Measurements from ENCODE around the gene CROCC2. TPM values are rescaled to one million over a fixed set of nuclear protein-coding genes. Genes with fewer than 3 reads are reported as not detected.

Gene CROCC2
- total and polyA plus RNA-seq, 10 of the 15 experiments (the other 5 are each of a cell fraction or from before 2014, with no cell fraction given) = not detected

DNA sequence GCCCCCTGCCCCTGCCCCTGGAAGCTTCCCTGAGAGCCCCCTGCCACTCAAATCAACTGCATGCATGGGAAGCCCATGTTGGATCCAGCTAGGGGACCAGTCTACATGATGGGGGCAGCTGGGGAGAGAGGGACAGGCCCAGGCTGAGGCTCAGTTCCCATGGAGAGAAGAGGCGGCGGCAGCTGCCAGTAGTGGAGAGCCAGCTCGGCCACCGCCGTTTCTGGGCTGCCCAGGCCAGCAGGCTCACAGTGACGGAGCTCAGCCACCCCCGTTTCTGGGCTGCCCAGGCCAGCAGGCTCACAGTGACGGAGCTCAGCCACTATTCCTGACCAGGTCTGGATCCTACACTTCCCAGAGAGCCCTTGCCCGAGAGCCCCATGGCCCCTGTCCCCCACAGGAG lies 13.8 kb upstream of the CROCC2 start (continued):
- TF ChIP-seq, protein P1, sequence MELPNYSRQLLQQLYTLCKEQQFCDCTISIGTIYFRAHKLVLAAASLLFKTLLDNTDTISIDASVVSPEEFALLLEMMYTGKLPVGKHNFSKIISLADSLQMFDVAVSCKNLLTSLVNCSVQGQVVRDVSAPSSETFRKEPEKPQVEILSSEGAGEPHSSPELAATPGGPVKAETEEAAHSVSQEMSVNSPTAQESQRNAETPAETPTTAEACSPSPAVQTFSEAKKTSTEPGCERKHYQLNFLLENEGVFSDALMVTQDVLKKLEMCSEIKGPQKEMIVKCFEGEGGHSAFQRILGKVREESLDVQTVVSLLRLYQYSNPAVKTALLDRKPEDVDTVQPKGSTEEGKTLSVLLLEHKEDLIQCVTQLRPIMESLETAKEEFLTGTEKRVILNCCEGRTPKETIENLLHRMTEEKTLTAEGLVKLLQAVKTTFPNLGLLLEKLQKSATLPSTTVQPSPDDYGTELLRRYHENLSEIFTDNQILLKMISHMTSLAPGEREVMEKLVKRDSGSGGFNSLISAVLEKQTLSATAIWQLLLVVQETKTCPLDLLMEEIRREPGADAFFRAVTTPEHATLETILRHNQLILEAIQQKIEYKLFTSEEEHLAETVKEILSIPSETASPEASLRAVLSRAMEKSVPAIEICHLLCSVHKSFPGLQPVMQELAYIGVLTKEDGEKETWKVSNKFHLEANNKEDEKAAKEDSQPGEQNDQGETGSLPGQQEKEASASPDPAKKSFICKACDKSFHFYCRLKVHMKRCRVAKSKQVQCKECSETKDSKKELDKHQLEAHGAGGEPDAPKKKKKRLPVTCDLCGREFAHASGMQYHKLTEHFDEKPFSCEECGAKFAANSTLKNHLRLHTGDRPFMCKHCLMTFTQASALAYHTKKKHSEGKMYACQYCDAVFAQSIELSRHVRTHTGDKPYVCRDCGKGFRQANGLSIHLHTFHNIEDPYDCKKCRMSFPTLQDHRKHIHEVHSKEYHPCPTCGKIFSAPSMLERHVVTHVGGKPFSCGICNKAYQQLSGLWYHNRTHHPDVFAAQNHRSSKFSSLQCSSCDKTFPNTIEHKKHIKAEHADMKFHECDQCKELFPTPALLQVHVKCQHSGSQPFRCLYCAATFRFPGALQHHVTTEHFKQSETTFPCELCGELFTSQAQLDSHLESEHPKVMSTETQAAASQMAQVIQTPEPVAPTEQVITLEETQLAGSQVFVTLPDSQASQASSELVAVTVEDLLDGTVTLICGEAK (IDR thresholded peaks at IDR 0.05; ENCODE audit: borderline replicate concordance) = no peak
- no peak for TF ChIP-seq NRF1 (conservative IDR thresholded peaks at IDR 0.05; ENCODE audit: low read depth, low read length)
- no peak for TF ChIP-seq ZBED1 (IDR thresholded peaks at IDR 0.05; ENCODE audit: borderline replicate concordance)

DNA sequence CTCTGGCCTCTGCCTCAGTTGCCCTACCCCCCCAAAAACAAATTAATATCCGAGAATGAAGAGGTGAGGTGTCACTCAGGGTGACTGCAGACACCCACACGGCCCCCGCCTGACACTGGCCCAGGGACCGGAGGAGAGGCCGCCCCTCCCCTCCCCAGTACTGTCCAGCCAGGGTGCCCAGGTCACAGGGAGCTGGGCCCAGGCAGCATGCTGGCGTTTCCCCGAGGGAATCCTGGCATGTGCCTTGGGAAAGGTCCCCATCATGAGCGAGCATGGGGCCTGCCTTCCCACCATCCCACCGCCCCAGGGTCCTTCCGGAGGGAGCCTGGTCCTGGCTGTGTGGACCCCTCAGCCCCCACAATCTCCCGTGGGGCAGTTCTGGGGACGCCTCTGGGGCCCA lies 13.2 kb upstream of the CROCC2 start:
- no peak for FAIRE-seq
- Histone ChIP-seq H3K9ac (ENCODE audit: control insufficient read depth, insufficient read depth, low read length) (no peak overlapping the region), H3K4me1 (ENCODE audit: control insufficient read depth, insufficient read depth, low read length) (no peaks in the 10 kb centered on the region), H3K4me2 (ENCODE audit: control insufficient read depth, insufficient read depth) (no peak overlapping the region), H4K20me1 (ENCODE audit: control insufficient read depth, insufficient read depth) (no peaks in the 10 kb centered on the region), H3K9me3 (replicated peaks; ENCODE audit: control insufficient read depth, insufficient read depth, low read length) (no peaks in the 10 kb centered on the region), H3K27ac (ENCODE audit: control insufficient read depth, insufficient read depth) (no peak overlapping the region), H3K79me2 (ENCODE audit: control insufficient read depth, insufficient read depth, low read length) (no peaks in the 10 kb centered on the region), H3K4me3 (no peak overlapping the region), H3K36me3 (ENCODE audit: control insufficient read depth in 2 of 2, insufficient read depth in 2 of 2, low read length in 1 of 2) (no peaks in the 10 kb centered on the region), H3K27me3 (replicated peaks in 1 of 2; ENCODE audit: control insufficient read depth in 2 of 2, insufficient read depth in 2 of 2, low read length in 1 of 2) (no peaks in the 10 kb centered on the region), H2AFZ (ENCODE audit: control insufficient read depth, low read depth, low read length) (no peak overlapping the region)
- no TSS peak for BruUV-seq (replicated peaks)
- no peak for ATAC-seq
- ChIA-PET CTCF (interaction anchor here (1.9 kb wide), 1 partner anchor 22 kb away, joined by 4 read pairs; no protein-coding TSS in a partner anchor), POLR2A (no interaction called here), SMC1A (ENCODE audit: uncharacterized antibody, unreplicated experiment) (no interaction called here), RAD21 (ENCODE audit: unreplicated experiment) (no interaction called here)
- 17% methylated on average over 10 of the region's 12 CpGs for WGBS (ENCODE audit: insufficient coverage, insufficient replicate concordance, low lambda C conversion rate, missing lambda C conversion rate)
- intact Hi-C loops (cut with micrococcal nuclease; ENCODE audit: unreplicated experiment) = no loop called here
- DNase-seq (ENCODE audit: low read depth, low spot score) = no peak
- in situ Hi-C loops (cut with MboI) = no loop called here
- TF ChIP-seq NRF1 (conservative IDR thresholded peaks at IDR 0.05; ENCODE audit: low read depth, low read length) = no peak
- TF ChIP-seq, protein P2, sequence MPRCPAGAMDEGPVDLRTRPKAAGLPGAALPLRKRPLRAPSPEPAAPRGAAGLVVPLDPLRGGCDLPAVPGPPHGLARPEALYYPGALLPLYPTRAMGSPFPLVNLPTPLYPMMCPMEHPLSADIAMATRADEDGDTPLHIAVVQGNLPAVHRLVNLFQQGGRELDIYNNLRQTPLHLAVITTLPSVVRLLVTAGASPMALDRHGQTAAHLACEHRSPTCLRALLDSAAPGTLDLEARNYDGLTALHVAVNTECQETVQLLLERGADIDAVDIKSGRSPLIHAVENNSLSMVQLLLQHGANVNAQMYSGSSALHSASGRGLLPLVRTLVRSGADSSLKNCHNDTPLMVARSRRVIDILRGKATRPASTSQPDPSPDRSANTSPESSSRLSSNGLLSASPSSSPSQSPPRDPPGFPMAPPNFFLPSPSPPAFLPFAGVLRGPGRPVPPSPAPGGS (IDR thresholded peaks at IDR 0.05; ENCODE audit: borderline replicate concordance, insufficient read depth, low read depth, low read length, poor library complexity, severe bottlenecking) = no peak
- TF ChIP-seq CBX3 (IDR thresholded peaks at IDR 0.05; ENCODE audit: borderline replicate concordance, low read depth) = no peak
- TF ChIP-seq, protein P3, sequence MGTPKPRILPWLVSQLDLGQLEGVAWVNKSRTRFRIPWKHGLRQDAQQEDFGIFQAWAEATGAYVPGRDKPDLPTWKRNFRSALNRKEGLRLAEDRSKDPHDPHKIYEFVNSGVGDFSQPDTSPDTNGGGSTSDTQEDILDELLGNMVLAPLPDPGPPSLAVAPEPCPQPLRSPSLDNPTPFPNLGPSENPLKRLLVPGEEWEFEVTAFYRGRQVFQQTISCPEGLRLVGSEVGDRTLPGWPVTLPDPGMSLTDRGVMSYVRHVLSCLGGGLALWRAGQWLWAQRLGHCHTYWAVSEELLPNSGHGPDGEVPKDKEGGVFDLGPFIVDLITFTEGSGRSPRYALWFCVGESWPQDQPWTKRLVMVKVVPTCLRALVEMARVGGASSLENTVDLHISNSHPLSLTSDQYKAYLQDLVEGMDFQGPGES (IDR thresholded peaks at IDR 0.05) = no peak
- TF ChIP-seq, protein P4, sequence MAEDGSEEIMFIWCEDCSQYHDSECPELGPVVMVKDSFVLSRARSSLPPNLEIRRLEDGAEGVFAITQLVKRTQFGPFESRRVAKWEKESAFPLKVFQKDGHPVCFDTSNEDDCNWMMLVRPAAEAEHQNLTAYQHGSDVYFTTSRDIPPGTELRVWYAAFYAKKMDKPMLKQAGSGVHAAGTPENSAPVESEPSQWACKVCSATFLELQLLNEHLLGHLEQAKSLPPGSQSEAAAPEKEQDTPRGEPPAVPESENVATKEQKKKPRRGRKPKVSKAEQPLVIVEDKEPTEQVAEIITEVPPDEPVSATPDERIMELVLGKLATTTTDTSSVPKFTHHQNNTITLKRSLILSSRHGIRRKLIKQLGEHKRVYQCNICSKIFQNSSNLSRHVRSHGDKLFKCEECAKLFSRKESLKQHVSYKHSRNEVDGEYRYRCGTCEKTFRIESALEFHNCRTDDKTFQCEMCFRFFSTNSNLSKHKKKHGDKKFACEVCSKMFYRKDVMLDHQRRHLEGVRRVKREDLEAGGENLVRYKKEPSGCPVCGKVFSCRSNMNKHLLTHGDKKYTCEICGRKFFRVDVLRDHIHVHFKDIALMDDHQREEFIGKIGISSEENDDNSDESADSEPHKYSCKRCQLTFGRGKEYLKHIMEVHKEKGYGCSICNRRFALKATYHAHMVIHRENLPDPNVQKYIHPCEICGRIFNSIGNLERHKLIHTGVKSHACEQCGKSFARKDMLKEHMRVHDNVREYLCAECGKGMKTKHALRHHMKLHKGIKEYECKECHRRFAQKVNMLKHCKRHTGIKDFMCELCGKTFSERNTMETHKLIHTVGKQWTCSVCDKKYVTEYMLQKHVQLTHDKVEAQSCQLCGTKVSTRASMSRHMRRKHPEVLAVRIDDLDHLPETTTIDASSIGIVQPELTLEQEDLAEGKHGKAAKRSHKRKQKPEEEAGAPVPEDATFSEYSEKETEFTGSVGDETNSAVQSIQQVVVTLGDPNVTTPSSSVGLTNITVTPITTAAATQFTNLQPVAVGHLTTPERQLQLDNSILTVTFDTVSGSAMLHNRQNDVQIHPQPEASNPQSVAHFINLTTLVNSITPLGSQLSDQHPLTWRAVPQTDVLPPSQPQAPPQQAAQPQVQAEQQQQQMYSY (CRISPR knock-in tag; IDR thresholded peaks at IDR 0.05) = no peak
- no peak for TF ChIP-seq POU2F2 (IDR thresholded peaks at IDR 0.05; ENCODE audit: borderline replicate concordance, low read depth, low read length)
- TF ChIP-seq ZNF622 (IDR thresholded peaks at IDR 0.05) = no peak
- TF ChIP-seq, protein P5, sequence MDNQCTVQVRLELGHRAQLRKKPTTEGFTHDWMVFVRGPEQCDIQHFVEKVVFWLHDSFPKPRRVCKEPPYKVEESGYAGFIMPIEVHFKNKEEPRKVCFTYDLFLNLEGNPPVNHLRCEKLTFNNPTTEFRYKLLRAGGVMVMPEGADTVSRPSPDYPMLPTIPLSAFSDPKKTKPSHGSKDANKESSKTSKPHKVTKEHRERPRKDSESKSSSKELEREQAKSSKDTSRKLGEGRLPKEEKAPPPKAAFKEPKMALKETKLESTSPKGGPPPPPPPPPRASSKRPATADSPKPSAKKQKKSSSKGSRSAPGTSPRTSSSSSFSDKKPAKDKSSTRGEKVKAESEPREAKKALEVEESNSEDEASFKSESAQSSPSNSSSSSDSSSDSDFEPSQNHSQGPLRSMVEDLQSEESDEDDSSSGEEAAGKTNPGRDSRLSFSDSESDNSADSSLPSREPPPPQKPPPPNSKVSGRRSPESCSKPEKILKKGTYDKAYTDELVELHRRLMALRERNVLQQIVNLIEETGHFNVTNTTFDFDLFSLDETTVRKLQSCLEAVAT (IDR thresholded peaks at IDR 0.05) = no peak
- TF ChIP-seq NBN (IDR thresholded peaks at IDR 0.05) = no peak

All from GM12878 (cell line).